ENCODE results near the gene PIK3R5. TPM values are rescaled to one million over a fixed set of nuclear protein-coding genes. Genes with fewer than 3 reads are reported as not detected.

PIK3R5 gene
- polyA plus RNA-seq, 3 donors: 32.1 to 127 (median 47.5) TPM

GRCh38 chr17:8964801-8965393 lies 610 bp downstream of the PIK3R5 start:
- Mint-ChIP-seq H3K27ac (peak overlapping the region; percentile 97 to 99 (median 98)), H3K9me3 (peaks cover 0 to 2% (median 0%) of the 10 kb centered on the region in 7 donors), H3K4me3 (peak overlapping the region; percentile 100), H3K36me3 (peaks cover 45 to 54% of the 10 kb centered on the region in 2 donors), H3K27me3 (ENCODE audit: low read depth in 3 of 3) (peaks cover 0 to 2% (median 2%) of the 10 kb centered on the region in 3 donors), H3K4me1 (peaks cover 77% of the 10 kb centered on the region)
- TF ChIP-seq CTCF (IDR thresholded peaks at IDR 0.05): no peak
- Histone ChIP-seq H3K4me3 (replicated peaks in 1 of 3; ENCODE audit: low read depth in 2 of 3, low read length in 3 of 3) (peak overlapping the region; percentile 86 to 98 (median 95)), H3K36me3 (replicated peaks in 1 of 2; ENCODE audit: control insufficient read depth in 1 of 2, insufficient read depth in 2 of 2, low read length in 2 of 2) (peaks cover 11 to 18% of the 10 kb centered on the region in 2 donors), H2AFZ (ENCODE audit: insufficient read depth, low read depth, low read length, poor library complexity, severe bottlenecking) (no peak overlapping the region), H3K4me2 (replicated peaks; ENCODE audit: extremely low read depth, low read length, poor library complexity, severe bottlenecking) (peak overlapping the region; percentile 94), H3K79me2 (ENCODE audit: insufficient read depth, low read length) (peaks cover 58% of the 10 kb centered on the region), H3K27me3 (ENCODE audit: control insufficient read depth in 2 of 2, insufficient read depth in 2 of 2, low read length in 2 of 2) (no peaks in the 10 kb centered on the region), H3K9me3 (replicated peaks in 1 of 2; ENCODE audit: control insufficient read depth in 1 of 2, insufficient read depth in 1 of 2, low read length in 2 of 2) (no peaks in the 10 kb centered on the region), H3K9ac (ENCODE audit: insufficient read depth, low read length, poor library complexity, severe bottlenecking) (peak overlapping the region; percentile 100), H3K27ac (ENCODE audit: low read depth in 1 of 2, low read length in 2 of 2) (peak overlapping the region; percentile 91 to 97), H4K20me1 (ENCODE audit: insufficient read depth, low read length) (peaks cover 55% of the 10 kb centered on the region), H3K4me1 (ENCODE audit: control insufficient read depth in 1 of 2, insufficient read depth in 2 of 2, low read length in 2 of 2) (peaks cover 71 to 89% of the 10 kb centered on the region in 2 donors)
- peak; percentile 70 to 92 (median 78) for DNase-seq
- WGBS (ENCODE audit: insufficient coverage): 3% methylated on average over 32 of the region's 32 CpGs
- intact Hi-C loops (cut with micrococcal nuclease): loop anchor here in 1 of 2 donors (2.0 kb wide), 2 partner anchors 14 to 42 kb away; no protein-coding TSS in a partner anchor

- Mint-ChIP-seq H3K27me3 (ENCODE audit: low read depth in 3 of 3) (peaks cover 0 to 3% (median 2%) of the 10 kb centered on the region in 3 donors), H3K27ac (peak overlapping the region; percentile 77 to 98 (median 91)), H3K36me3 (peaks cover 56 to 66% of the 10 kb centered on the region in 2 donors), H3K4me3 (peak overlapping the region; percentile 100), H3K9me3 (peaks cover 0 to 2% (median 0%) of the 10 kb centered on the region in 7 donors), H3K4me1 (peaks cover 79% of the 10 kb centered on the region)
- Histone ChIP-seq H3K4me2 (replicated peaks; ENCODE audit: extremely low read depth, low read length, poor library complexity, severe bottlenecking) (peak overlapping the region; percentile 94), H4K20me1 (ENCODE audit: insufficient read depth, low read length) (peaks cover 66% of the 10 kb centered on the region), H3K79me2 (ENCODE audit: insufficient read depth, low read length) (peaks cover 69% of the 10 kb centered on the region), H3K4me1 (ENCODE audit: control insufficient read depth in 1 of 2, insufficient read depth in 2 of 2, low read length in 2 of 2) (peaks cover 63 to 87% of the 10 kb centered on the region in 2 donors), H3K9me3 (replicated peaks in 1 of 2; ENCODE audit: control insufficient read depth in 1 of 2, insufficient read depth in 1 of 2, low read length in 2 of 2) (no peaks in the 10 kb centered on the region), H2AFZ (ENCODE audit: insufficient read depth, low read depth, low read length, poor library complexity, severe bottlenecking) (no peak overlapping the region), H3K4me3 (replicated peaks in 1 of 3; ENCODE audit: low read depth in 2 of 3, low read length in 3 of 3) (peak overlapping the region; percentile 86 to 98 (median 95)), H3K27me3 (ENCODE audit: control insufficient read depth in 2 of 2, insufficient read depth in 2 of 2, low read length in 2 of 2) (no peaks in the 10 kb centered on the region), H3K9ac (ENCODE audit: insufficient read depth, low read length, poor library complexity, severe bottlenecking) (peak overlapping the region; percentile 100), H3K36me3 (replicated peaks in 1 of 2; ENCODE audit: control insufficient read depth in 1 of 2, insufficient read depth in 2 of 2, low read length in 2 of 2) (peaks cover 18 to 29% of the 10 kb centered on the region in 2 donors), H3K27ac (ENCODE audit: low read depth in 1 of 2, low read length in 2 of 2) (peak overlapping the region; percentile 32 to 97)
- TF ChIP-seq CTCF (IDR thresholded peaks at IDR 0.05): no peak
- WGBS (ENCODE audit: insufficient coverage): 79% methylated on average over 8 of the region's 13 CpGs
- DNase-seq: peak in 1 of 3 donors; percentile 42
- intact Hi-C loops (cut with micrococcal nuclease): loop anchor here in 1 of 2 donors (2.0 kb wide), 2 partner anchors 13 to 41 kb away; no protein-coding TSS in a partner anchor
These were observed 1.8 kb downstream of the PIK3R5 start for GRCh38 chr17:8963647-8964258.
